H9 (cell line): ENCODE data around the gene CLEC19A. TPM values are rescaled to one million over a fixed set of nuclear protein-coding genes. Genes with fewer than 3 reads are reported as not detected.

Source experiments
- DNase-seq: peaks from one replicate; pipeline ENCODE4 v3.0.0-alpha.2; 2017
- H2AFZ ChIP-seq: one replicate; pipeline ENCODE4 v1.6.1; 2013; ENCODE audit warnings: mild to moderate bottlenecking, low read length, control low read depth, moderate library complexity
- H2AK5ac ChIP-seq: 2 replicates; pipeline ENCODE4 v1.6.1; 2013; ENCODE audit warnings: low read length, control low read depth, mixed read lengths; ENCODE audit not compliant: insufficient read length
- H2BK120ac ChIP-seq: one replicate; pipeline ENCODE4 v1.6.1; 2013; ENCODE audit warnings: low read depth, mild to moderate bottlenecking, low read length, control low read depth, inconsistent platforms; ENCODE audit not compliant: poor library complexity, severe bottlenecking
- H2BK12ac ChIP-seq: 2 replicates; pipeline ENCODE4 v1.6.1; 2013; ENCODE audit warnings: low read length, control low read depth, mixed read lengths, low read depth; ENCODE audit not compliant: insufficient read length
- H2BK15ac ChIP-seq: 2 replicates; pipeline ENCODE4 v1.6.1; 2013; ENCODE audit warnings: low read depth, low read length, control low read depth
- H2BK20ac ChIP-seq: one replicate; pipeline ENCODE4 v1.6.1; 2013; ENCODE audit warnings: low read depth, mild to moderate bottlenecking, low read length, control low read depth, inconsistent platforms; ENCODE audit not compliant: poor library complexity, severe bottlenecking
- H2BK5ac ChIP-seq: 2 replicates; pipeline ENCODE4 v1.6.1; 2013; ENCODE audit warnings: low read length, control low read depth, mixed read lengths; ENCODE audit not compliant: insufficient read length
- H3K14ac ChIP-seq: 2 replicates; pipeline ENCODE4 v1.6.1; 2013; ENCODE audit warnings: low read length, control low read depth; ENCODE audit not compliant: insufficient read depth
- H3K18ac ChIP-seq: 2 replicates; pipeline ENCODE4 v1.6.1; 2013; ENCODE audit warnings: low read depth, mild to moderate bottlenecking, mixed read lengths, low read length, control low read depth; ENCODE audit not compliant: insufficient read length
- H3K23ac ChIP-seq: 2 replicates; pipeline ENCODE4 v1.6.1; 2013; ENCODE audit warnings: low read length, control low read depth, mixed read lengths, low read depth; ENCODE audit not compliant: insufficient read length
- H3K23me2 ChIP-seq: 2 replicates; pipeline ENCODE4 v1.6.1; 2013; ENCODE audit warnings: low read depth, mild to moderate bottlenecking, mixed read lengths, low read length, control low read depth; ENCODE audit not compliant: insufficient read length, poor library complexity, severe bottlenecking
- H3K27ac ChIP-seq: 2 replicates; pipeline ENCODE4 v1.5.1; 2013; ENCODE audit warnings: low read length, control low read depth, mixed read lengths, low read depth; ENCODE audit not compliant: insufficient read length
- H3K27me3 ChIP-seq: 2 replicates; pipeline ENCODE4 v1.6.1; 2013; ENCODE audit warnings: low read length, control low read depth, inconsistent platforms; ENCODE audit not compliant: insufficient read depth
- H3K4ac ChIP-seq: 2 replicates; pipeline ENCODE4 v1.6.1; 2013; ENCODE audit warnings: low read depth, mild to moderate bottlenecking, control low read depth, inconsistent platforms, low read length, moderate library complexity
- H3K4me1 ChIP-seq: 2 replicates; pipeline ENCODE4 v1.6.1; 2013; ENCODE audit warnings: low read length, control low read depth, inconsistent platforms; ENCODE audit not compliant: insufficient read depth
- H3K4me2 ChIP-seq: 2 replicates; pipeline ENCODE4 v1.6.1; 2013; ENCODE audit warnings: low read length, control low read depth, mixed read lengths; ENCODE audit not compliant: insufficient read length, insufficient read depth
- H3K56ac ChIP-seq: 2 replicates; pipeline ENCODE4 v1.6.1; 2013; ENCODE audit warnings: low read depth, mild to moderate bottlenecking, mixed read lengths, low read length, control low read depth; ENCODE audit not compliant: insufficient read length
- H3K79me1 ChIP-seq: 2 replicates; pipeline ENCODE4 v1.6.1; 2013; ENCODE audit warnings: low read depth, mild to moderate bottlenecking, moderate library complexity, low read length, control low read depth, inconsistent platforms; ENCODE audit not compliant: insufficient read depth, poor library complexity, severe bottlenecking
- H3K79me2 ChIP-seq: 2 replicates; pipeline ENCODE4 v1.6.1; 2013; ENCODE audit warnings: low read length, control low read depth, inconsistent platforms; ENCODE audit not compliant: insufficient read depth
- H3K9ac ChIP-seq: 2 replicates; pipeline ENCODE4 v1.6.1; 2013; ENCODE audit warnings: low read length, control low read depth, mixed read lengths; ENCODE audit not compliant: insufficient read length; ENCODE audit errors: extremely low read depth
- H3K9me3 ChIP-seq: one replicate; pipeline ENCODE4 v1.6.1; 2013; ENCODE audit warnings: low read depth, low read length, inconsistent platforms; ENCODE audit not compliant: control insufficient read depth
- H3T11ph ChIP-seq: one replicate; pipeline ENCODE4 v1.6.1; 2013; ENCODE audit warnings: mild to moderate bottlenecking, low read length, control low read depth, inconsistent platforms
- H4K20me1 ChIP-seq: one replicate; pipeline ENCODE4 v1.6.1; 2013; ENCODE audit not compliant: control insufficient read depth, insufficient read length, insufficient read depth
- H4K5ac ChIP-seq: 2 replicates; pipeline ENCODE4 v1.6.1; 2013; ENCODE audit warnings: low read depth, mild to moderate bottlenecking, mixed read lengths, low read length, control low read depth; ENCODE audit not compliant: insufficient read length
- H4K8ac ChIP-seq: replicated peaks from 2 replicates; pipeline ENCODE4 v1.6.1; 2013; ENCODE audit warnings: low read length, control low read depth, mixed read lengths, low read depth; ENCODE audit not compliant: insufficient read length
- H4K91ac ChIP-seq: 2 replicates; pipeline ENCODE4 v1.6.1; 2013; ENCODE audit warnings: low read depth, mild to moderate bottlenecking, moderate library complexity, mixed read lengths, low read length, control low read depth; ENCODE audit not compliant: insufficient read length
- H3K27ac Mint-ChIP-seq, 3 experiments: 2 replicates in 2 of 3; 3 replicates in 1 of 3; pipeline ENCODE4 v1.8.0; 2020 to 2021; ENCODE audit warnings: mixed read lengths in 3 of 3, mild to moderate bottlenecking in 1 of 3, moderate library complexity in 1 of 3
- H3K27me3 Mint-ChIP-seq: 2 replicates; pipeline ENCODE4 v1.8.0; 2021; ENCODE audit warnings: low read depth, mild to moderate bottlenecking, moderate library complexity, mixed read lengths
- H3K36me3 Mint-ChIP-seq, 3 experiments: 2 replicates in 2 of 3; 3 replicates in 1 of 3; pipeline ENCODE4 v1.8.0; 2020 to 2021; ENCODE audit warnings: low read depth in 3 of 3, mixed read lengths in 3 of 3; ENCODE audit not compliant: insufficient read depth in 1 of 3
- H3K4me1 Mint-ChIP-seq, 2 experiments: 2 replicates each; pipeline ENCODE4 v1.8.0; 2020; ENCODE audit warnings: mixed read lengths in 2 of 2
- H3K4me3 Mint-ChIP-seq, 2 experiments: 2 replicates in 1 of 2; 3 replicates in 1 of 2; pipeline ENCODE4 v1.8.0; 2020 to 2021; ENCODE audit warnings: mild to moderate bottlenecking in 2 of 2, mixed read lengths in 2 of 2, moderate library complexity in 1 of 2
- H3K9me3 Mint-ChIP-seq, 2 experiments: 2 replicates in 1 of 2; 3 replicates in 1 of 2; pipeline ENCODE4 v1.8.0; 2020; ENCODE audit warnings: mild to moderate bottlenecking in 2 of 2, mixed read lengths in 2 of 2, moderate library complexity in 1 of 2
- CTCF ChIP-seq: fragments of 200-600 bp; sonication (generic); conservative IDR thresholded peaks from 3 replicates; pipeline ENCODE4 v1.8.0; 2021; ENCODE audit warnings: antibody characterized with exemption, mild to moderate bottlenecking
- WGBS: extraction: QIAGEN DNeasy Blood & Tissue Kit; methylation state at CpG from one replicate; pipeline ENCODE4 v1.1.7; 2013; ENCODE audit warnings: missing lambda C conversion rate, low lambda C conversion rate, mixed read lengths; ENCODE audit not compliant: insufficient read length; ENCODE audit errors: extremely low coverage; 5-methylcytosine and 5-hydroxymethylcytosine counted together
- total RNA-seq: library from RNA; stranded (reverse); gene quantifications from 2 replicates; pipeline ENCODE4 v1.2.1, GENCODE V29; 2021

The CLEC19A gene
- total RNA-seq, 1 experiment from 2014 or later, result not detected

DNA sequence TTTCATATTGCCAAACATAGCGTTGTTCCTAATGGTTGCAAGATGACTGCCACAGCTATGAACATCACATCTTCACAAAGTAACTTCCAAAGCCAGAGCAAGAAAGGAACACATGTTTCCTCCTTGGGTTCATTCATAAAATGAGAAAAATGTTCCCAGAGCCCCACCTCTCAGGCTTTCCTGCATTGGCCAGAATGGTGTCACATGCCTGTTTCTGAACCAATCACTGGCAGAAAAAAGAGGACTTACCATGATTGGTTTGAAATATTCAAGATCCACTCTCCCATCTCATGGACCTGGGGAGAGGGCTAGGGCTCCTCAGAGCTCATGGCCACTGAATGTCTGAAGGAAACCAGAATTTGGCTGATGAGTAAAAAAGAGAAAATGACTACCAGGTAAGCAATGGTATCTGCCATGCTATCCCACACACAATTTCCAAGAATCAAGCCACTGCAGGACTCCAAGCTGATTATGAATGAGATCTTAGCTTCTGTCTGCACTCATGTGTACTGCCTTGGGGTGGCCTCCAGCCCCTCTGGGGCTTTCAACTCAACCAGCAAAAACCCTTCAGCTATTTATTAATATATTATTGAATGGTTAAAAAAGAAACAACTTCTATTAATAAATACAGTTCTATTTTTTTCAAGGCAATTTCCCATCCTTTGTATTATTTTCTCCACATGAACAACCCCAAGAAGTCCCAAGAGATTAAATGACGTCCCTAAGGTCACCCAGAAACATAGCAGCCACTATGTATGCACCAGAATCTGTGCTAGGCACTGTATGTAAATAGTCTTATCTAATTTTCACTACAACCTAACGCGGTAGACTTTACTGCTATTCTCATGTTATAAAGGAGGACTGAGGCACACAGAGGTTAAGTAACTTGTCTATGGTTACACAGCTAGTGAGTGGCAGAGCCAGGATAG lies 70.8 kb downstream of the CLEC19A start:
- no peak overlapping the region for H3K27ac ChIP-seq
- Mint-ChIP-seq H3K9me3 (no peaks in the 10 kb centered on the region), H3K27me3 (no peaks in the 10 kb centered on the region), H3K4me1 (no peaks in the 10 kb centered on the region), H3K4me3 (no peak overlapping the region), H3K36me3 (no peaks in the 10 kb centered on the region), H3K27ac (no peak overlapping the region)
- no peak overlapping the region for H3K14ac ChIP-seq
- H3K23me2 ChIP-seq, result no peaks in the 10 kb centered on the region
- H4K91ac ChIP-seq, result no peak overlapping the region
- H3K9ac ChIP-seq, result no peak overlapping the region
- no peak overlapping the region for H3K4me2 ChIP-seq
- H3K9me3 ChIP-seq, result no peaks in the 10 kb centered on the region
- no CpG with 5 or more reads among the region's 4 CpGs for WGBS
- no peak overlapping the region for H3K18ac ChIP-seq
- no peak overlapping the region for H2AK5ac ChIP-seq
- no peak overlapping the region for H3K4ac ChIP-seq
- no peak overlapping the region for H2BK120ac ChIP-seq
- H3K79me2 ChIP-seq, result no peaks in the 10 kb centered on the region
- H3T11ph ChIP-seq, result no peak overlapping the region
- H2BK5ac ChIP-seq, result no peak overlapping the region
- no peak overlapping the region for H4K5ac ChIP-seq
- no peaks in the 10 kb centered on the region; the same call in 1 of the 2 replicates for H3K4me1 ChIP-seq
- no peak overlapping the region for H3K23ac ChIP-seq
- no peaks in the 10 kb centered on the region for H4K20me1 ChIP-seq
- no peaks in the 10 kb centered on the region for H3K27me3 ChIP-seq
- H2BK15ac ChIP-seq, result no peak overlapping the region
- no peak overlapping the region for H3K56ac ChIP-seq
- no peak overlapping the region for H2BK12ac ChIP-seq
- no peak for TF ChIP-seq CTCF
- H2AFZ ChIP-seq, result no peak overlapping the region
- no peak overlapping the region for H4K8ac ChIP-seq
- H3K79me1 ChIP-seq, result no peaks in the 10 kb centered on the region
- DNase-seq, result no peak
- H2BK20ac ChIP-seq, result no peak overlapping the region
